ENCODE data around the gene GTF2F1.
A peak's percentile ranks its signal among the peaks of the same experiment; 100 is the strongest.

Gene GTF2F1, protein sequence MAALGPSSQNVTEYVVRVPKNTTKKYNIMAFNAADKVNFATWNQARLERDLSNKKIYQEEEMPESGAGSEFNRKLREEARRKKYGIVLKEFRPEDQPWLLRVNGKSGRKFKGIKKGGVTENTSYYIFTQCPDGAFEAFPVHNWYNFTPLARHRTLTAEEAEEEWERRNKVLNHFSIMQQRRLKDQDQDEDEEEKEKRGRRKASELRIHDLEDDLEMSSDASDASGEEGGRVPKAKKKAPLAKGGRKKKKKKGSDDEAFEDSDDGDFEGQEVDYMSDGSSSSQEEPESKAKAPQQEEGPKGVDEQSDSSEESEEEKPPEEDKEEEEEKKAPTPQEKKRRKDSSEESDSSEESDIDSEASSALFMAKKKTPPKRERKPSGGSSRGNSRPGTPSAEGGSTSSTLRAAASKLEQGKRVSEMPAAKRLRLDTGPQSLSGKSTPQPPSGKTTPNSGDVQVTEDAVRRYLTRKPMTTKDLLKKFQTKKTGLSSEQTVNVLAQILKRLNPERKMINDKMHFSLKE

DNA sequence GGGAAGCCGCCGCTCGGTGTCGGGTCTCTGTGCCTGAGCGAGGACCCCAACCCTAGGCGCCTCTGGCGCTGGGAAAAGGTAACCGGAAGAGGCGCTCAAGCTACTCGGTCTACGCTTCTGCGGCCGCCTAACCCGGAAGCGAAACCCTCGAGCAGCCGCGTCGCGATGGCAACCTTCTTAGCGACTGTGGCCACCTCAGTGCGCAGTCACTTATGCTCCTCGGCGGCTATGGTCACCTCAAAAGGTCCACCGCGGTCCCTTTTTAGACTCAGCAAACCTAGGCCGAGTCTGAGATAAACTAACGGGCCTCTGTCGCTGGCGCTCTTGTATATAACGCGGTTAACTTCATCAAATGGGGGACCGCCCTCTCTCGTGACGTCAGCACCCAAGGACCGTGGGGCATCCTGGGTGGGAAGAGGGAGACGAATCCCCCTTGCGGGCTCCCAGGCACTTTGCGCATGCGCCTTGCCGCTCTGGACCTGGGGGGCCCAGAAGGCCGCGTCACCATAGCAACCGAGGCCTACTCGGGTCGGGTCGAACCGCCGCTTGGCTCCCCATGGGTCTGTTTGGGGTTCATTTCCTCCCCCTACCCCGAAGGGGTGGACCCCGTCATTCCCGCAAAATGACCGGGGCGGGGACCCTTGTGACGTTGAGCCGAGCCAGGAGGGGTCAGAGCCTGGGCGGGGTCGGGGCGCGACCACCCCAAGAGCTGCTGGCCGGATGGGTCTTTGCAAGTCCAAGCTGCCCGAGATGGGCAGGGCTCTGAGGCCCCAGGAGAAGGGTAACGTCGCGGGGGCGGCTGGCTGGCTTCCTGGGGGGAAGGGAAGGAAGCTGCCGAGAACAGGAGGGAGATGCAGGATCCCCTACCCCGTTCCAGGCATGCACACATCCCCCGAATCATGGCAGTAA is at the start of gene GTF2F1:
Gene GTF2F1, minus strand, starts transcription at position 91 of the 909 bp plus-strand sequence. CDS start 169 bp downstream, outside the sequence.
- TF ChIP-seq, protein P1, sequence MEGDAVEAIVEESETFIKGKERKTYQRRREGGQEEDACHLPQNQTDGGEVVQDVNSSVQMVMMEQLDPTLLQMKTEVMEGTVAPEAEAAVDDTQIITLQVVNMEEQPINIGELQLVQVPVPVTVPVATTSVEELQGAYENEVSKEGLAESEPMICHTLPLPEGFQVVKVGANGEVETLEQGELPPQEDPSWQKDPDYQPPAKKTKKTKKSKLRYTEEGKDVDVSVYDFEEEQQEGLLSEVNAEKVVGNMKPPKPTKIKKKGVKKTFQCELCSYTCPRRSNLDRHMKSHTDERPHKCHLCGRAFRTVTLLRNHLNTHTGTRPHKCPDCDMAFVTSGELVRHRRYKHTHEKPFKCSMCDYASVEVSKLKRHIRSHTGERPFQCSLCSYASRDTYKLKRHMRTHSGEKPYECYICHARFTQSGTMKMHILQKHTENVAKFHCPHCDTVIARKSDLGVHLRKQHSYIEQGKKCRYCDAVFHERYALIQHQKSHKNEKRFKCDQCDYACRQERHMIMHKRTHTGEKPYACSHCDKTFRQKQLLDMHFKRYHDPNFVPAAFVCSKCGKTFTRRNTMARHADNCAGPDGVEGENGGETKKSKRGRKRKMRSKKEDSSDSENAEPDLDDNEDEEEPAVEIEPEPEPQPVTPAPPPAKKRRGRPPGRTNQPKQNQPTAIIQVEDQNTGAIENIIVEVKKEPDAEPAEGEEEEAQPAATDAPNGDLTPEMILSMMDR (IDR thresholded peaks at IDR 0.05; ENCODE audit: low read depth, low read length, missing control alignments), result no peak
- peak within 1 kb of the TSS; percentile 97 for H3K4me3 ChIP-seq (replicated peaks; ENCODE audit: low read depth, low read length)
- DNase-seq (ENCODE audit: extremely low read depth, low read depth), result peak; percentile 87

DNA sequence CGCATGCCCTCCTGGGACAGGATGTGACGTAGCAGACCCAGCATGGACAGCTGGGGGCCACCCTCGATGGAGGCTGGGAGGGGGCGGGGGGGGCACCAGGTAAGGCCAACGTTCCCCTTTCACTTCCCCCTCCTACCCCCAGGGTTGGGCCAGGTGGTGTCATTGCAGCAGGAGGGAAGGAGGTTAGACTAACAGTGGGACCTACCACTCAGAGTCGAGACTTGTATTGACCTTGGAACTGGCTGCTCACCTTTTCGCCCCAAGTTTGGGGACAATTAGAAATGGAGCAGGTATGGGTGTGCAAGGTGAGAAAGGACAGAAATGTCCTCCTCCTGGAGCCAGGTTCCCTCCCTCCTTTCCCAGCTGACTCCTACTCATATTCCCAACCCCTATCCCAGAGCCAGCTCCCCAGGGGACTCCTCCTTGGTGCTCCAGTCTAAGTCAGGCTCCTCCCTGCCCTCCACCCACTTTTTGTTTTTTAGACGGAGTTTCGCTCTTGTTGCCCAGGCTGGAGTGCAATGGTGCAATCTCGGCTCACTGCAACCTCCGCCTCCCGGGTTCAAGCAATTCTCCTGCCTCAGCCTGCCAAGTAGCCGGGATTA is 49.2 kb upstream of the GTF2F1 start:
- no peak for DNase-seq (ENCODE audit: extremely low read depth, low read depth)
- H3K4me3 ChIP-seq (replicated peaks; ENCODE audit: low read depth, low read length), result no peak overlapping the region
- TF ChIP-seq, protein P1 (IDR thresholded peaks at IDR 0.05; ENCODE audit: low read depth, low read length, missing control alignments), result no peak

- no peak overlapping the region for H3K4me3 ChIP-seq (replicated peaks; ENCODE audit: low read depth, low read length)
- TF ChIP-seq, protein P1 (IDR thresholded peaks at IDR 0.05; ENCODE audit: low read depth, low read length, missing control alignments), result no peak
- no peak for DNase-seq (ENCODE audit: extremely low read depth, low read depth)
These were observed 47.9 kb upstream of the GTF2F1 start for GRCh38 chr19:6440905-6441304.

GRCh38 chr19:6439743-6440142 is 46.8 kb upstream of the GTF2F1 start:
- TF ChIP-seq, protein P1 (IDR thresholded peaks at IDR 0.05; ENCODE audit: low read depth, low read length, missing control alignments), result no peak
- no peak for DNase-seq (ENCODE audit: extremely low read depth, low read depth)
- no peak overlapping the region for H3K4me3 ChIP-seq (replicated peaks; ENCODE audit: low read depth, low read length)

GRCh38 chr19:6433663-6434062 is 40.7 kb upstream of the GTF2F1 start, which contains the start of gene SLC25A41:
SLC25A41 (minus strand) TSS chr19:6433763; CDS start chr19:6433693, 70 bp downstream.
- H3K4me3 ChIP-seq (replicated peaks; ENCODE audit: low read depth, low read length), result no peak within 1 kb of the TSS
- TF ChIP-seq, protein P1 (IDR thresholded peaks at IDR 0.05; ENCODE audit: low read depth, low read length, missing control alignments), result no peak
- no peak for DNase-seq (ENCODE audit: extremely low read depth, low read depth)

- TF ChIP-seq, protein P1 (IDR thresholded peaks at IDR 0.05; ENCODE audit: low read depth, low read length, missing control alignments), result no peak
- no peak for DNase-seq (ENCODE audit: extremely low read depth, low read depth)
- H3K4me3 ChIP-seq (replicated peaks; ENCODE audit: low read depth, low read length), result no peak overlapping the region
These were observed 40.2 kb upstream of the GTF2F1 start for GRCh38 chr19:6433165-6433564.

Data from HFF-Myc (cell line).